CD8-positive, alpha-beta memory T cell (primary cell): Measurements from ENCODE around the gene NR6A1. TPM values are rescaled to one million over a fixed set of nuclear protein-coding genes. Genes with fewer than 3 reads are reported as not detected.

Experiments used
- CTCF ChIA-PET: fragments of 350-600 bp; sonication (Branson Sonifier 250); formaldehyde crosslinking; loops from one replicate; lab custom pipeline; 2021; ENCODE audit warnings: antibody characterized with exemption; lab: Charles Lee
- POLR2A ChIA-PET: fragments of 350-600 bp; sonication (Branson Sonifier 250); formaldehyde crosslinking; loops from one replicate; lab custom pipeline; 2021; ENCODE audit warnings: antibody characterized with exemption; lab: Charles Lee
- DNase-seq, 5 donors: peaks; one replicate each; pipeline versions ENCODE4 v3.0.0 to v3.0.0-alpha.2; 2020 to 2022; ENCODE audit warnings: mixed read lengths in 1 of 5
- H3K27ac ChIP-seq: one replicate; pipeline ENCODE4 v1.7.0; 2013; ENCODE audit warnings: low read depth, mild to moderate bottlenecking, low read length, moderate library complexity
- H3K27me3 ChIP-seq: 2 replicates; pipeline ENCODE4 v1.7.0; 2013; ENCODE audit warnings: low read length, mild to moderate bottlenecking; ENCODE audit not compliant: insufficient read depth, poor library complexity, severe bottlenecking
- H3K36me3 ChIP-seq: 2 replicates; pipeline ENCODE4 v1.7.0; 2013; ENCODE audit warnings: mild to moderate bottlenecking, low read length, moderate library complexity; ENCODE audit not compliant: insufficient read depth
- H3K4me1 ChIP-seq: 2 replicates; pipeline ENCODE4 v1.7.0; 2013; ENCODE audit warnings: mild to moderate bottlenecking, low read length, moderate library complexity; ENCODE audit not compliant: insufficient read depth
- H3K4me3 ChIP-seq: 2 replicates; pipeline ENCODE4 v1.7.0; 2013; ENCODE audit warnings: mild to moderate bottlenecking, low read length
- H3K9me3 ChIP-seq: 2 replicates; pipeline ENCODE4 v1.7.0; 2013; ENCODE audit warnings: mild to moderate bottlenecking, low read length
- H3K27ac Mint-ChIP-seq, 8 donors: one replicate each; pipeline ENCODE4 v1.8.0; 2020 to 2021; ENCODE audit warnings: mixed read lengths in 8 of 8, mild to moderate bottlenecking in 6 of 8, inconsistent platforms in 3 of 8, moderate library complexity in 3 of 8
- H3K27me3 Mint-ChIP-seq, 2 donors: one replicate each; pipeline ENCODE4 v1.8.0; 2020 to 2021; ENCODE audit warnings: mixed read lengths in 2 of 2, mild to moderate bottlenecking in 1 of 2, moderate library complexity in 1 of 2
- H3K36me3 Mint-ChIP-seq, 3 donors: one replicate each; pipeline ENCODE4 v1.8.0; 2020 to 2021; ENCODE audit warnings: mixed read lengths in 3 of 3, inconsistent platforms in 1 of 3, mild to moderate bottlenecking in 1 of 3
- H3K4me1 Mint-ChIP-seq, 3 donors: one replicate each; pipeline ENCODE4 v1.8.0; 2020 to 2021; ENCODE audit warnings: mixed read lengths in 3 of 3, inconsistent platforms in 1 of 3, mild to moderate bottlenecking in 1 of 3
- H3K4me3 Mint-ChIP-seq, 7 donors: one replicate each; pipeline ENCODE4 v1.8.0; 2020 to 2021; ENCODE audit warnings: mixed read lengths in 7 of 7, mild to moderate bottlenecking in 6 of 7, moderate library complexity in 4 of 7, inconsistent platforms in 2 of 7
- H3K9me3 Mint-ChIP-seq, 5 donors: one replicate each; pipeline ENCODE4 v1.8.0; 2020 to 2022; ENCODE audit warnings: mixed read lengths in 5 of 5, mild to moderate bottlenecking in 3 of 5, moderate library complexity in 2 of 5, inconsistent platforms in 1 of 5
- polyA plus RNA-seq: library from polyadenylated mRNA; unstranded; fragments of 300-500 nt; fragmentation: Illumina TruSeq; gene quantifications from one replicate; pipeline ENCODE4 v1.2.3, GENCODE V29; 2021
- total RNA-seq, 2 experiments: library from RNA; stranded (reverse); gene quantifications; one replicate each; pipeline ENCODE4 v1.2.3, GENCODE V29; 2021

Gene NR6A1
- total and polyA plus RNA-seq, 3 experiments from 2014 or later, result 2.4 to 3.0 TPM; not detected in 1

DNA sequence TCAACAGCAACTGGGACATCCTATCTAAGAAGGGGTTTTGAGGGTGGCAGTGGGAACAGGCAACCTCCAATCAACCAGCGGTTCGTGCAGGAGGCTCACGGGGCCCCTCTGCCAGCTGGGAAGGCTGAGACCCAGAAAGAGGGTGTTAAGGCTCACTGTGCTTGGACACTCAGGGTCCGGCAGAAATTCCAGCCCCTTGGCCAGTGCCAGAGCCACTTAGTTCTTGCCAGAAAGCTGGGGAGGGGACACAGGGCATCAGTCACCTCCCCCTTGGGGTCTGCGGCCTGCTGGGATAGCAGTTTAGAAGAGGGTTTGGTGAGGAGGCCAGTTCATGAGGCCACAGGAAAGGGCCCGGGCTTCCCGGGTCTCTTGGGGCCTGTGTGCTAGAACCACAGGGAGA lies 300.4 kb downstream of the NR6A1 start:
- POLR2A ChIA-PET, result no interaction called here
- DNase-seq, result peak in 1 of 5 donors; percentile 12
- Mint-ChIP-seq H3K27me3 (peaks cover 8 to 29% of the 10 kb centered on the region in 2 donors), H3K4me3 (no peak overlapping the region), H3K4me1 (no peaks in the 10 kb centered on the region), H3K36me3 (no peaks in the 10 kb centered on the region), H3K9me3 (no peaks in the 10 kb centered on the region), H3K27ac (no peak overlapping the region)
- Histone ChIP-seq H3K4me1 (no peaks in the 10 kb centered on the region), H3K27ac (no peak overlapping the region), H3K9me3 (no peaks in the 10 kb centered on the region), H3K4me3 (no peak overlapping the region), H3K27me3 (no peaks in the 10 kb centered on the region), H3K36me3 (no peaks in the 10 kb centered on the region)
- CTCF ChIA-PET, result no interaction called here

DNA sequence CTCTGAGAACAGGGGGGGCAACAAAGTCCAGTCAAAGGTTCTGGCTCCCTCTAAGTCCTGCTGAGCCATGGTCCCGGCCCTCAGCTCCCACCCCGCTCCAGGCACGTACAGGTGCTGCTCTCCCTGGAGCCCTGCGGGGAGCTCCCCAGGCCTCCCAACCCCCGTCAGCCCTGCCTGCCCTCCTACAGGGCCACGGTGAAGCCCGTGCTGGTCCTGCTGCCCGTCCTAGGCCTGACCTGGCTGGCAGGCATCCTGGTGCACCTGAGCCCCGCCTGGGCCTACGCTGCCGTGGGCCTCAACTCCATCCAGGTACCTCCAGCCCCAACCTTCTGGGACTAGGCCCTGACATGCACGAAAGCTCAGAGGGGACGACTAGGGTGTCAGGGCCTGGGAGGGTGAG lies 300.8 kb downstream of the NR6A1 start:
- Mint-ChIP-seq H3K27ac (no peak overlapping the region), H3K9me3 (no peaks in the 10 kb centered on the region), H3K4me3 (no peak overlapping the region), H3K27me3 (peaks cover 12 to 29% of the 10 kb centered on the region in 2 donors), H3K4me1 (no peaks in the 10 kb centered on the region), H3K36me3 (no peaks in the 10 kb centered on the region)
- ChIA-PET POLR2A (no interaction called here), CTCF (no interaction called here)
- Histone ChIP-seq H3K27ac (no peak overlapping the region), H3K4me3 (no peak overlapping the region), H3K9me3 (no peaks in the 10 kb centered on the region), H3K4me1 (no peaks in the 10 kb centered on the region), H3K27me3 (no peaks in the 10 kb centered on the region), H3K36me3 (no peaks in the 10 kb centered on the region)
- DNase-seq, result peak in 1 of 5 donors; percentile 26

DNA sequence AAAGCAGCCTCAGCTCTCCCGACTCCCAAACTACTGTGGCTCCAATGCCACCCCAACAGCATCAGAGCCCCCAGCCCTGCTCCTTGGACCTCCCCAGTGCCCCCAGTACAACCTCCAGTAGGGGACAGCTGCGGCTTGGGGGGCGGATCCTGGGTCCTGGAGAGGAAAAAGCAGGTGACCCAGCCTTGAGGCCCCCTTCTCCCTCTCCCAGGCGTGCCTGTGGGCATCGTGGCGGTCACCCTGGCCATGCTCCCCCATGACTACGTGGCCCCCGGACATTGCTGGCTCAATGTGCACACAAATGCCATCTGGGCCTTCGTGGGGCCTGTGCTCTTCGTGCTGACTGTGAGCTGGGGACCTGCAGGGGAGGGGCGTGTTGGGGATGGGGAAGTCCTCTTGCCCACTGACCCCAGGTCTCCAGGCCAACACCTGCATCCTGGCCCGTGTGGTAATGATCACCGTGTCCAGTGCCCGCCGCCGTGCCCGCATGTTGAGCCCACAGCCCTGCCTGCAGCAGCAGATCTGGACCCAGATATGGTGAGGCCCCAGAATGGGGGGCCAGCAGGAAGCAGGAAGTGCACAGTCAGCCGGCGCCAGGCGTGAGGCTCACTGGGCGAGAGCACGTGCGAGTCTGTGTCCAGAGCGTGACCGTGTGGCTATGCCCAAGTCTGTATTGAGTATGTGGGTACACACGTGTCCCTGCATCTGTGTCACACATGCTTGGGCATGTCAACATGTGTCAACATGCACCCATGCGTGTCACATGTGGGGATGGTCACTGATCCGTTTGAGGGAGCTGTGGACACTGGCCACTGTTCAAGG lies 301.9 kb downstream of the NR6A1 start:
- H3K36me3 Mint-ChIP-seq, result no peaks in the 10 kb centered on the region
- Histone ChIP-seq H3K36me3 (no peaks in the 10 kb centered on the region), H3K9me3 (no peaks in the 10 kb centered on the region), H3K27me3 (no peaks in the 10 kb centered on the region), H3K27ac (no peak overlapping the region), H3K4me3 (no peak overlapping the region), H3K4me1 (no peaks in the 10 kb centered on the region)
- no peak overlapping the region for H3K4me3 Mint-ChIP-seq
- peak in 1 of 5 donors; percentile 43 for DNase-seq
- H3K4me1 Mint-ChIP-seq, result no peaks in the 10 kb centered on the region
- no peak overlapping the region for H3K27ac Mint-ChIP-seq
- POLR2A ChIA-PET, result no interaction called here
- CTCF ChIA-PET, result no interaction called here
- H3K27me3 Mint-ChIP-seq, result peaks cover 13 to 30% of the 10 kb centered on the region in 2 donors
- H3K9me3 Mint-ChIP-seq, result peaks cover 0 to 2% (median 0%) of the 10 kb centered on the region in 5 donors

DNA sequence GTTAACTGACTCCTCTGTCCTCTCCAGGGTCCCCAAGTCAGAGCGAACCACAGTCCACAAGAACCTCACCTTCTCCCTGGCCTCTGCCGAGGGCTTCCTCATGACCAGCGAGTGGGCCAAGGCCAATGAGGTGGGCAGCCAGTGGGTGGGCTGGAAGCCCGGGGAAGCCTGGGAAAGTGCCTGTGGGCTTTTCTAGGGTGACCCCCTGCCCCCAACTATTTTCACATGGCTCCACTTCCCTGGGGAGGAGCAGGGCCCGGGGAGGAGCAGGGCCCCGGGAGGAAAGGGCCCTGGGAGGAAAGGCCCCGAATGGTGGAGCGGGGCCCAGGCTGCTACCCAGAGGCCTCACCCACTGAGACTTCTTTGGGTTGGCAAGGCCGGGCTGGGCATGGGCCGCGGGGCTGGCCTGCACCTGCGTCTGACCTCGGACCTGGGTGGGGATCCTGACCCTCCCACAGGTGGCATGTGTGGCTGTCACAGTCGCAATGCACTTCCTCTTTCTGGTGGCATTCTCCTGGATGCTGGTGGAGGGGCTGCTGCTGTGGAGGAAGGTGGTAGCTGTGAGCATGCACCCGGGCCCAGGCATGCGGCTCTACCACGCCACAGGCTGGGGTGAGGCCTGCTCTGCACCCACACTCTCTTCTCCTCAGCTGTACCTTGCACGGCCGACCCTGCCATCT lies 302.9 kb downstream of the NR6A1 start:
- peaks cover 13 to 23% of the 10 kb centered on the region in 2 donors for H3K27me3 Mint-ChIP-seq
- CTCF ChIA-PET, result no interaction called here
- no peak overlapping the region for H3K4me3 Mint-ChIP-seq
- H3K27ac Mint-ChIP-seq, result no peak overlapping the region
- no peaks in the 10 kb centered on the region for H3K4me1 Mint-ChIP-seq
- DNase-seq, result peak in 1 of 5 donors; percentile 26
- POLR2A ChIA-PET, result no interaction called here
- no peaks in the 10 kb centered on the region for H3K4me1 ChIP-seq
- H3K4me3 ChIP-seq, result no peak overlapping the region
- H3K9me3 ChIP-seq, result no peaks in the 10 kb centered on the region
- no peaks in the 10 kb centered on the region for H3K36me3 Mint-ChIP-seq
- H3K27ac ChIP-seq, result no peak overlapping the region
- peaks cover 0 to 2% (median 0%) of the 10 kb centered on the region in 5 donors for H3K9me3 Mint-ChIP-seq
- no peaks in the 10 kb centered on the region for H3K27me3 ChIP-seq
- no peaks in the 10 kb centered on the region for H3K36me3 ChIP-seq

DNA sequence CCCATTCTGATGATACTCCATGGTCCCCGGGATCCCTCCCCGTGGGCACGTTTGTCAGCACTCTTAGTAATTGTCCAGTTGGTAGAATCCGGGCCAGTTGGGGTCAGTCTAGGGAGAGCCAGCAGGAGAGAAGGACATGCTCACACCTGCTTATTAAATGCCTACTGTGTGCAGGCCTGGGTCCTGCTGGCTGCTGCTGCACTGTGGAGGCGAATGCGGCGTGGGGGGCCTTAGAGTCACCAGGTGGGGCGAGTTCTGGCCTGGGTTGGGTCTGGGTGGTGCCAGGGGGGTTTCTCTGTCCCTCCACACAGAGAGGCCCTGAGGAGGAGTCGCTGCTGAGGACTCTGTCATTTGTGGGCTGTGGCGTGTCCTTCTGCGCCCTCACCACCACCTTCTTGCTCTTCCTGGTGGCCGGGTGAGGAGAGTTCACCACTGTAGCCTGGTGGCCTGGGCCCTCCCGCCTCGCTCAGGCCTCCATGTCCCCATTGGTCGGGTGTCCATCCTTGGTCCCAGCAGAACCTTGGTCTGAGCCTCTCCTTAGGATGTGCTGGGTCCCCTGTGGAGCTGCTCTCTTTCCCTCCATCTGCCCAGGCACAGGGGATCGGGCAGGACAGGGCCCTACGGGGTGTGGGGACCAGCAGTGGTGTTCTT lies 303.6 kb downstream of the NR6A1 start:
- peaks cover 0 to 2% (median 0%) of the 10 kb centered on the region in 5 donors for H3K9me3 Mint-ChIP-seq
- POLR2A ChIA-PET, result no interaction called here

More for the DNA sequence above, 303.6 kb downstream of the NR6A1 start:
- H3K27ac ChIP-seq, result no peak overlapping the region
- Mint-ChIP-seq H3K27me3 (peaks cover 13 to 17% of the 10 kb centered on the region in 2 donors), H3K4me1 (no peaks in the 10 kb centered on the region), H3K36me3 (no peaks in the 10 kb centered on the region), H3K27ac (no peak overlapping the region), H3K4me3 (no peak overlapping the region)
- H3K36me3 ChIP-seq, result no peaks in the 10 kb centered on the region
- H3K27me3 ChIP-seq, result no peaks in the 10 kb centered on the region
- H3K9me3 ChIP-seq, result no peaks in the 10 kb centered on the region
- DNase-seq, result peak in 1 of 5 donors; percentile 15
- CTCF ChIA-PET, result no interaction called here
- no peak overlapping the region for H3K4me3 ChIP-seq
- H3K4me1 ChIP-seq, result no peaks in the 10 kb centered on the region

Other genes starting within 250 kb of the NR6A1 start
- gene OLFML2A, start 5.8 kb upstream of the NR6A1 start, total RNA-seq, result not detected
- not detected for gene OLFML2A, start 5.8 kb upstream of the NR6A1 start, polyA plus RNA-seq
- not detected for gene WDR38, start 82.1 kb upstream of the NR6A1 start, total RNA-seq
- gene WDR38, start 82.1 kb upstream of the NR6A1 start, polyA plus RNA-seq, result not detected
- gene RPL35, start 90.6 kb upstream of the NR6A1 start, total RNA-seq, result 1,000 to 10,000 TPM; 2,023 to 2,058 TPM
- 1,829 TPM for gene RPL35, start 90.6 kb upstream of the NR6A1 start, polyA plus RNA-seq
- 100 to 1,000 TPM; 116 to 120 TPM for gene ARPC5L, start 90.8 kb upstream of the NR6A1 start, total RNA-seq
- gene ARPC5L, start 90.8 kb upstream of the NR6A1 start, polyA plus RNA-seq, result 118 TPM
- gene GOLGA1, start 169.8 kb upstream of the NR6A1 start, total RNA-seq, result 10 to 100 TPM; 17.1 to 21.1 TPM
- 8.5 TPM for gene GOLGA1, start 169.8 kb upstream of the NR6A1 start, polyA plus RNA-seq